Fibroblast of villous mesenchyme (primary cell): ENCODE measurements around the gene RBBP8NL. TPM values are rescaled to one million over a fixed set of nuclear protein-coding genes. Genes with fewer than 3 reads are reported as not detected.

ENCODE experiments used
- DNase-seq: peaks from one replicate; pipeline ENCODE4 v3.0.0-alpha.2; 2010; ENCODE audit warnings: low read depth
- H3K4me3 ChIP-seq: 2 replicates; pipeline ENCODE4 v1.5.1; 2011; ENCODE audit warnings: low read depth, mild to moderate bottlenecking, low read length
- CTCF ChIP-seq: IDR thresholded peaks from 2 replicates; pipeline ENCODE4 v1.5.1; 2012; ENCODE audit warnings: low read depth, mild to moderate bottlenecking, low read length; ENCODE audit not compliant: insufficient read depth
- total RNA-seq: library from RNA; depleted of rRNA; stranded (reverse); fragments of >200 nt; gene quantifications from 2 replicates; pipeline ENCODE4 v1.2.3, GENCODE V29; 2012

The RBBP8NL gene
- total RNA-seq, 1 donor: not detected

GRCh38 chr20:62407221-62407992 is 19.9 kb downstream of the RBBP8NL start, which contains the start of gene CABLES2:
Gene CABLES2 (minus strand): TSS chr20:62407285. CDS start chr20:62407276, 9 bp downstream.
- peak; percentile 94 for DNase-seq
- H3K4me3 ChIP-seq: peak within 1 kb of the TSS; percentile 66
- no peak for TF ChIP-seq CTCF

- no peak for TF ChIP-seq CTCF
- DNase-seq: no peak
- H3K4me3 ChIP-seq: peak overlapping the region; percentile 66
Measured at GRCh38 chr20:62406635-62407176, 20.6 kb downstream of the RBBP8NL start.

GRCh38 chr20:62405981-62406513 is 21.3 kb downstream of the RBBP8NL start:
- DNase-seq: no peak
- TF ChIP-seq CTCF: no peak
- peak overlapping the region; percentile 66 for H3K4me3 ChIP-seq

- H3K4me3 ChIP-seq: no peak overlapping the region
- peak; percentile 73 for DNase-seq
- peak; percentile 70 for TF ChIP-seq CTCF
Measured at GRCh38 chr20:62405108-62405980, 22.0 kb downstream of the RBBP8NL start.

GRCh38 chr20:62404761-62405107 is 22.6 kb downstream of the RBBP8NL start:
- no peak for TF ChIP-seq CTCF
- H3K4me3 ChIP-seq: no peak overlapping the region
- no peak for DNase-seq

- no peak for TF ChIP-seq CTCF
- H3K4me3 ChIP-seq: no peak overlapping the region
Measured at GRCh38 chr20:62404112-62404665, 23.1 kb downstream of the RBBP8NL start.

More at GRCh38 chr20:62404112-62404665, 23.1 kb downstream of the RBBP8NL start:
- no peak for DNase-seq
